HEK293T (cell line): ENCODE results near the gene ITPRID1.

Experiments used
- ARNT ChIP-seq: fragments of 450-650 bp; IDR thresholded peaks from 2 replicates; pipeline ENCODE4 v1.6.1; 2017; ENCODE audit warnings: mild to moderate bottlenecking
- BHLHE40 ChIP-seq: fragments of 450-650 bp; IDR thresholded peaks from 2 replicates; pipeline ENCODE4 v1.6.1; 2016; ENCODE audit warnings: mild to moderate bottlenecking, moderate library complexity, borderline replicate concordance
- CTBP1 ChIP-seq: fragments of 450-650 bp; IDR thresholded peaks from 2 replicates; pipeline ENCODE4 v1.6.1; 2016; ENCODE audit warnings: borderline replicate concordance
- FOXA1 ChIP-seq: fragments of 450-650 bp; IDR thresholded peaks from 2 replicates; pipeline ENCODE4 v1.6.1; 2016; ENCODE audit warnings: mild to moderate bottlenecking
- FOXK2 ChIP-seq: fragments of 450-650 bp; IDR thresholded peaks from 2 replicates; pipeline ENCODE4 v1.6.1; 2016; ENCODE audit warnings: mild to moderate bottlenecking
- FOXM1 ChIP-seq: fragments of 450-650 bp; IDR thresholded peaks from 2 replicates; pipeline ENCODE4 v1.6.1; 2017; ENCODE audit warnings: mild to moderate bottlenecking, borderline replicate concordance
- HDGF ChIP-seq: fragments of 450-650 bp; IDR thresholded peaks from 2 replicates; pipeline ENCODE4 v1.6.1; 2017; ENCODE audit warnings: antibody characterized with exemption, borderline replicate concordance
- LEF1 ChIP-seq: fragments of 450-650 bp; IDR thresholded peaks from 2 replicates; pipeline ENCODE4 v1.6.1; 2017; ENCODE audit warnings: mild to moderate bottlenecking, borderline replicate concordance
- NFRKB ChIP-seq: fragments of 450-650 bp; IDR thresholded peaks from 2 replicates; pipeline ENCODE4 v1.6.1; 2016; ENCODE audit warnings: mild to moderate bottlenecking, moderate library complexity
- PKNOX1 ChIP-seq: fragments of 450-650 bp; IDR thresholded peaks from 2 replicates; pipeline ENCODE4 v1.6.1; 2016
- SP1 ChIP-seq: fragments of 450-650 bp; IDR thresholded peaks from 2 replicates; pipeline ENCODE4 v1.6.1; 2017

- TF ChIP-seq BHLHE40 (no peak), FOXM1 (no peak), FOXK2 (no peak), FOXA1 (no peak), PKNOX1 (no peak), HDGF (no peak), SP1 (no peak), NFRKB (no peak), LEF1 (no peak), ARNT (no peak), CTBP1 (no peak)
These were observed 185.2 kb downstream of the ITPRID1 start for GRCh38 chr7:31699050-31699449.
